NCI-H774 (cell line): Measurements from ENCODE around the gene GCGR.
A peak's percentile ranks its signal among the peaks of the same experiment; 100 is the strongest.
"Not testable (repeated sequence)": the region's sequence is repeated elsewhere in the genome, so short reads cannot be mapped to it uniquely, and the experiment has no call there.

Source experiments
- DNase-seq: peaks from one replicate; lab custom pipeline; 2025; lab: John Stamatoyannopoulos, UW

Gene GCGR

DNA sequence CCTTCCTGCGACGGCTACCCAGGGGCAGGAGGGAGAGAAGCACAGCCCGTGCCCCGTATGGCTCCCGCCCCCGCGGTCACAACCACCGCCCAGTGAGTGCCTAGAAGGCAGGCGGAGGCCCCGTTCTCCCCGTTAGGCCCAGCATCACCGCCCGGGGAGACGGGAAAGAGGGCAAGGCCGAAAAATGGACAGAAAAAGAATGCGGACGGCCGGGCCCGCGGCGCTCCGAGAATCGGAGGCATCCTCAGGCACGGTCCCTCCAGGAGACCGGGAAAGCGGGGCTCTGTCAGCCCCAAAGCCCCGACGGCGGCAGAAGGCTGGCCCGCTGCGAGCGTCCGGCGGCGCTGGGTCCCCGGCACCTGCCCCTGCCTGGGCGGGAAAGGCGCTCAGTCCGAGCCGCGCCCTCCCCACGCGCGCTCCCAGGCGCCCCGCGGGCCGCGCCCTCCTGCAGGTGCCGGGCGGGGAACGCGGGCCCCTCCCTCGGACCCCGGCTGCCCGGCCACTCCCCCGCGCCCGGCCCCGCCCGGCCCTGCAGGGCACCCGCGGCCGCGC, 28.7 kb downstream of the GCGR start:
- DNase-seq, result no peak

DNA sequence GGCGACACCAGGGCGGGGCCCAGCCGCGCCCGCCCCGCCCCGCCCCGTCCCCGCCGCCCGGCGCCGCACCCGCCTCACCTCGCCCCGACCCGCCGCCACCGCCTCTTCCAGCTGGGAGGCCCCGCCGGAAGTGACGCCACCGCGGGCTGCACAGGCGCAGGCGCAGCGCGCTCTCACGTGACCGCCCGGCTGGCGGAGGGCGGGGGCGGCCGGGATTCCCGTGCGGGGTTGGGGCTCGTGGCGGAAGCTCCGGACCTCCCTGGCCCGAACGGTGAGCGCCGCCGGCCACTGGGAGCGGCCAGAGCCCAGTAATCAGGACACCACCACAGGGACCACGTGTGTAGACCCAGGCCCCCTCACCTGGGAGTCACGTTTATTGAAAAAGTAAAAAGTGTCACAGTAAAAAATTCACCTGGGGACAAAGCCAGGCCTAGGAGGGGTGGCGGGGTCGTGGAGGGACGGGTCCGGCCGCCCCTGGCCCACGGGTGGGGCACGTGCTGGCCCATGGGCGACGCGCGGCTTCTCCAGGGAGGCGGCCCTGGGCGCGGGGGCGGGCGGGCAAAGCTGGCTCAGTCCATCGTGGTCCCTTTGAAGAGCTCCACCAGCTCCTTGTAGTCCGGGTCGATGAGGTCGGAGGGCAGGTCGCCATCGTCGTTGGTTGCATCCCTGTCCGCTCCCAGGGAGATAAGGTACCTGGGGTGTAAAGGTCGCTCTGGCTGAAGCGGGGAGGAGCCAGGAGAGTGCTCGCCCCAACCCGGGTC, 29.4 kb downstream of the GCGR start, which contains the start of gene MCRIP1:
TSS of gene MCRIP1 (minus strand) at position 132 of the 761 bp plus-strand sequence. CDS start 8,785 bp downstream, outside the sequence.
- peak; percentile 99 for DNase-seq

DNA sequence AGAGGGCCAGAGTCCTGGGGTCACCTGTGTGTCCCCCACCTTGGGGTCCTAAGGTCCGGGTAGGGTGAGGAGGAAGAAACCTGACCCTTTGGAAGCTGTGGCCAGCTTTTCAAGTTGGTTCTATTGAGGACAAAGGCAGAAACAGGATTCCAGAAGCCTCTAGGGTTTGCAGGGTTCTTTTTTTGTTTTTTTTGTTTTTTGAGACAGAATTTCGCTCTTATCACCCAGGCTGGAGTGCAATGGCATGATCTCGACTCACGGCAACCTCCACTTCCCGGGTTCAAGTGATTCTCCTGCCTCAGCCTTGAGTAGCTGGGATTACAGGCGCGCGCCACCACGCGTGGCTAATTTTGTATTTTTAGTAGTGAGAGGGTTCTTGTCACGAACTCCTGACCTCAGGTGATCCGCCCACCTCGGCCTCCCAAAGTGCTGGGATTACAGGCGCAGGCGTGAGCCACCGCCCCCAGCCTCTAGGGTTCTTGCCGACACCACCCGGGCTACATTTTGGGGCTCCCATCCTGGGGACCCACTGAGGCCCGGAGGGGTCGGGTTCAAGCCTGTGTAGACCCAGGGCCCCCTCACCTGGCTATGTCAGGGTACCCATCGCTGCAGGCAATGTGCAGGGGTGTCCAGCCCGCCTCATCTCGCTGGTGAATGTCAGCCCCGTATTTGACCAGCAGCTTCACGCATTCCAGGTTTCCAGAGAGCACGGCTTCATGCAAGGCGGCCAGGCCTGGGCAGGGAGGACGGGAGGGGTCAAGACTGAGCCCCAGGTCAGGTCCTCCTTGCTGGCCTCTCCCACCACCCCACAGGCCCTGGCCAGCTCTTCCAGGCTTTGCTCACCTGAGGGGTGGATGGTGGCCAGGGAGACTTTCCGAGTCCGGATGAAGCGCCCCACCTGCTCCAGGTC, 30.2 kb downstream of the GCGR start:
- DNase-seq, result no peak

DNA sequence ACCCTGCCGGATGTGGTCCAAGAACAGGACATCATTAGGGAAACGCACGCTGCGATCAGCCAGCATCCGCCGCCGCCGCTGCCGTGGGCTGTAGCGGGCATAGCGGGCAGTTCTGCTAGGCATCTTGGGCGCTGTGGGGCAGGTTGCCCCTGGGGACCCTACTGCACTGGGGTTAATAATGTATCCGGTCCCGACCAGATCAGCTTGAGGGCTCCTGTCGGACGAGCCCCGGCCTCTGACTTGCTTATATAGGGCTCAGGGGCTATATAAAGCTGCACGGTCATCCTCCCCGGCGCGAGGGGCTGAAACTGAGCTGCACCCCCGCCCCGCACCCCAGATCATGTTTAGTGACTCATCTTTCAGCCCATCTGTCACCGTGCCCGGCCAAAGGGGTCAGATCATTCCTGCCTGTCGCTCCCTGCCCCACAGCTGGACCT, 30.9 kb downstream of the GCGR start, which contains the start of gene PPP1R27:
TSS of gene PPP1R27 (minus strand) at position 220 of the 437 bp plus-strand sequence. CDS start at position 123, 97 bp downstream.
- no peak for DNase-seq

DNA sequence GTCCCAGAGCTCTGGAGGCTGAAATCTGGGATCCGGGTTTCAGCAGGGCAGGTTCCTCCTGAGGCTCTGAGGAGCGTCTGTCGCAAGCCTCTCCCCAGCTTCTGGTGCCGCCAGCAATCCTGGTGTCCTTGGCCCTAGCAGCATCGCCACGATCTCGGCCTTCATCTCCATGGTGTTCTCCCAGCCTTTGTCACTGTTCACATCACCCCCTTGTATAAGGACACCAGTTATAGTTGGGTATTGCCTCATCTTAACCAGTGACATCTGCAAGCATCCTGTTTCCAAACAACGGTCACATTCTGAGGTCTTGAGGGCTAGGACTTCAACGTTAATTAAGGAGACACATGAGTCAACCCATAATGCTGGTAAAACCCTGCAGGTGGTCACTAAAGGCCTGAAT, 33.7 kb downstream of the GCGR start:
- DNase-seq, result no peak

DNA sequence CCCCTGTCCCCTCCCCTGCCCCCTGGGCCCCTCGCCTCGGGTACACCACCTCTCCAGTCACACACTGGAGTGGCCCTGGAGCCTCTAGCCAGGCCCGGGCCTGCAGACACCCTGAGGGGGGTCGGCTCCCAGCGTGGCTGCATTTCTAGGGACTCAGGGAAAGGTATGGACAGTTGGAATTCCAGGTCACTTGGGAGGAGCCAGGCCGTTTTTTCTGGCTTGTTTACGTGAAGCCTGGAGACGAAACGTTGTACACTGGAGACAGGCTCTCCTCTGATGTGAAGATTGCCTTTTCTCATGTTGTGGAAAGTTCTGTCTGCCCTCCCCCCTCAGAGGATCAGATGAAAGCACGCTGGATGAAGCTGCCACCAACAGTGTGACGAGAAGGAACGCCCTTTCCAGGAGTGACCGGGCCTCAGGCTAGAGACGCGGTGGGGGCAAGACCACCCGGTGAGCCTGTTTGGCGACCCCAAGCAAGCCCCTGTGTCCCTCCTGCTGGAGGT, 34.9 kb downstream of the GCGR start:
- no peak for DNase-seq

DNA sequence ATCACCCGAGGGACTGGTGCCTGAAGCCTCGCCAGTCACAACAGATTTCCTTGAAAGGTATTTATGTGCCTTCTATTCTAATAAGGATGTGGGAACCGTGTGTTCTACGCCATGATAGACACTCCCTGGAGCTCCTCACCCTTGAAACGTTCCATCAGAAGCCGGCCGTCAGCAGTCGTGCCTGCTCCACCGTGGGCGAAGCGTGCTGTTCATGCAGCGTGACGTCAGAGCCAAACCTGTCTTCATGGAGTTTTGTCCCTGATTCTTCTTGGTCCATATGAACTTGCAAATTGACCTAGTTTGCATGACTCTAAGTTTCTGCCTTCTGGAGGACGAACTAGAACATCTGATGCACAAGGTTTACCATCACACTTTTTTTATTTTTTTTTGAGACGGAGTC, 35.4 kb downstream of the GCGR start:
- DNase-seq, result no peak

DNA sequence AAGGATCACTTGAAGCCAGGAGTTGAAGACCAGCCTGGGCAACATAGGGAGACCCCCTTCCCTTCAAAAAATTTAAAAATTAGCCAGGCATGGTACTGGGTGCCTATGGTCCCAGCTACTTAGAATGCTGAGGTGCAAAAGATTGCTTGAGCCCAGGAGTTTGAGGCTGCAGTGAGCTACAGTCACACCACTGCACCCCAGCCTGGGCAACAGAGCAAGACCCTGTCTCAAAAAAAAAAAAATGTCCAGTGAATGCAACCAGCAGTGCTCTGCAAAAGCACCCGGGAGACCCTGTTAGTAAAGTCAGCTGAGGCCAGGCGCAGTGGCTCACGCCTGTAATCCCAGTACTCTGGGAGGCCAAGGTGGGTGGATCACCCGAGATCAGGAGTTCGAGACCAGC, 36.1 kb downstream of the GCGR start:
- DNase-seq, result not testable (repeated sequence)

DNA sequence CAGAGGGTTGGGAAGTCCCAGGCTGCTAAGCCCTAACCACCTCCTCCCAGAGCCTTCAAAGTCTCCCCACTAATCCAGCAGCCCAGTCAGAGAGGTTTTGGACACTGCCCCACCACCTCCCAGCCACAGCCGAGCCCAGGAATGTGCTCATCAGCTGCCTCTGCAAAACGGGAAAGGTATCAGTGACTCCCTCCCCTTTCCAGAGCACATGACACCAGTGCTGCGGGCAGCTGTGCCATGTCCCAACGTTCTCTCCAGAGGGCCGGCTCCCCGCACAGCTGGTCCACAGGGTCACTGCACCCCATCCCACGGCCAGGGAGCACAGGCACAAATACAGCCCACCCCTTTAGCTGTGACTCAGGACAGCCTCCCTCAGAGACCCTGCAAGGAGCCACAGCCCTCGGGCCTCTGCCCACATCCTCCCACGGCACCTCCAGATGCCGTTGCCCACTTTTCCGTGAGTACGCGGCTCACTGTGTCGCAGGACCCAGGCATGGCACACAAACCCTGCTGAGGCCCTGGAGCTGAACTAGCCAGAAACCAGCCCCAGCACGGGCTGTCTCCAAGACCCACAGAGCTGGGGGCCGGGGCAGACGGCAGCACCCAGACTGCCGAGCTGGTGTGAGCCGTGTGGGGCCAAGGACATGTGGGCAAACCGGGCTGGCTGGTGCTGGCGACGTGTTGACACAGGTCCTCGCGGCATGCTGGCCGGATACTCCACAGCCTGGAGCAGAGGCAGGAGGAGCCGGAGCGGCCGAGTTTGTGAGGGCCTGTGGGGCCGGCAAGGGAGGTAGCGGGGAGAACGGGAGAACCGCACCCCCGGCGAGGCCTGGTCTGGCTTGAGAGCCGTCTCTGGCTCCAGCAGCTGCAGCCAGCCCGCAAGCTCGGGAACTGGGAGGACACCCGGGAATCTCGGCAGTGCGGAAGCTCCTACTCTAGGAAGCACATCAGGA, 37.2 kb downstream of the GCGR start:
- DNase-seq, result no peak

DNA sequence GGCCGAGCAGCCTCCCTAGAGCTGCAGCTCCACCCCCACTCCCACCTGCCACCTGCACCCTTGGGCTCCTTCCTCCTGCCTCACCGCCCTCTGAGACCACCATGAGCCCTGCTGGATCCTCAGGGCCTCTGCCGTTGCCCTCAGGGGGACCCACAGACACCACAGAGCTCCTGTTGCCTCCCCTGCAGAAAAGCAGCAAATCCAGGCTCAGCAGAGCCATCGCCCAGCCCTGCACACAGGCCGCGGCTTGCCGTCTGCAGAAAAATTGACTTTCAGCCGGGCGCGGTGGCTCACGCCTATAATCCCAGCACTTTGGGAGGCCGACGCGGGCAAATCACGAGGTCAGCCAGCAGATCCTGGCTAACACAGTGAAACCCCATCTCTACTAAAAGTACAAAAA, 37.9 kb downstream of the GCGR start:
- DNase-seq, result no peak

DNA sequence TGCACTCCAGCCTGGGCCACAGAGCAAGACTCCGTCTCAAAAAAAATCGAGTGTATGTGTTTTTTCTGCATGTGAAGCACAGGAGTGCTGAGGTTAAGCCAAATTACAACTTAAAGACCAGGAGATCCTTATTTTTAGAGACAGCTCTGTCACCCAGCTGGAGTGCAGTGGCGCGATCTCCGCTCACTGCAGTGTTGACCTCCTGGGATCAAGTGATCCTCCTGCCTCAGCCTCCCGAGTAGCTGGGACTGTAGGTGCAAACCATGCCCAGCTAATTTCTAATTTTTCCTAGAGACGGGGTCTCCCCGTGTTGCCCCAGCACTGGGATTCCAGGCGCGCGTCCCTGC, 38.4 kb downstream of the GCGR start:
- no peak for DNase-seq

DNA sequence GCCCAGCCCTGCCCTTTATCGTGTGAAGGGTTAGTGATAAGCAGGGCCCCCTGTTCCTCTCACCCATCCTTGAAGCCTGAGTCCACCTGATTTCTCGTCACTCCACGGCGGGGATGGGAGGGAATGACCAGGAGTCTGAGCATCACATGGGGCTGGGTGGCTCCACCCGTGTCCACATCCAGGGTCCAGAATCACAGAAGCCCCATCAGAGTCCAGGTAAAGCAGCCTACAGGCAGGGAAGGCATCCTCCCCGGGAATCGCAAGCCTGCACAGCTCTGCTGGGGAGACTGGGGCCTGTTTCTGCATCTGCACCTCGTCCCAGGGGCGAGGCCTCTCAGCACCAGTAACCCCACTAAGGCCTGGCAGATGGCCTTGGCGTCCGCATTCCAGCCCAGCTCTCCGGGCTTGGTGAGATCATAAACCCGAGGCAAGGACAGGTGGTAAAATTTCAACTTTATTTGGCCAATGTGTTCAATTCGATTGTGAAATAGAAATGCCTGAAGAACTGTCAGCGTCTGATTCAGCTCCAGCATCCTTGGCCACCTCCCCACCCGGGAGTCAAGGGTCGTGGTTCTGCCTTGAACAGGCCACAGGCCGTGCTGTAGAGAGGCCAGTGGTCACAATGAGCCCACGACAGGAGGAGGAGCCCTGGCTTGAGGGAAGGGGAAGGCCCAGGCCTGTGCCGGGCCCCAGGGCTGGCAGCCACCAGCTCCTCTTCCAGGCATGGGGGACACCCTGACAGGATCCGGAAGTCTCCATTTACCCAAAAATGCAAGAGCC, 39.0 kb downstream of the GCGR start:
- no peak for DNase-seq

DNA sequence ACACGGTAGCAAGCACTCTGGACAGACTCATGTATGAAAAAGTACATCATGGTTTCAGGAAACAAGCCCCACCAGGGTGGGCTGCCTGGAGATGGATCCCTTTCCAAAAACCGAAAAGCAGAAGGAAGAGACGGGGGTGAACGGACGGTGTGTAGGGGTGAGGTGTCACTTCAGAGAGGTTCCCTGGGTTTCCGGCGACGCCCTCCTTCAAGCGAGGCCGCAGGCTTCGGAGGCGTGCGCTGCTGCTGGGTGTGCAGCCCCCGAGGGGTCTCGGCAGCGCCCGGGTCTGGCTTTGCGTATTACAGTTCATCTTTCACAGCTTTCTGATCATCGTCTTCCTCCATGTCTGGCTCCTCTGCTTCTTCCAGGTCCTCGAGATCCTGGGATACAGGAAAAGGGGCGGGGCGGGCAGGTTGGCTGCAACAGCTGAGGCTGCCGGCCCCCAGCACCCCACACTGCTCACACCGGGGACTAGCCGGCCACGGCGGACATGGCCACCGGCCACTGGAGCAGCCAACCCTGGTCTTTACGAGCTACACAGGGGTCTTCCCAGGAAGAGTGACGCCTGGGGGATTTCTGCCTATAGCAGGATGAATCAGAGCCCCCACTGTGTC, 39.9 kb downstream of the GCGR start:
- no peak for DNase-seq

DNA sequence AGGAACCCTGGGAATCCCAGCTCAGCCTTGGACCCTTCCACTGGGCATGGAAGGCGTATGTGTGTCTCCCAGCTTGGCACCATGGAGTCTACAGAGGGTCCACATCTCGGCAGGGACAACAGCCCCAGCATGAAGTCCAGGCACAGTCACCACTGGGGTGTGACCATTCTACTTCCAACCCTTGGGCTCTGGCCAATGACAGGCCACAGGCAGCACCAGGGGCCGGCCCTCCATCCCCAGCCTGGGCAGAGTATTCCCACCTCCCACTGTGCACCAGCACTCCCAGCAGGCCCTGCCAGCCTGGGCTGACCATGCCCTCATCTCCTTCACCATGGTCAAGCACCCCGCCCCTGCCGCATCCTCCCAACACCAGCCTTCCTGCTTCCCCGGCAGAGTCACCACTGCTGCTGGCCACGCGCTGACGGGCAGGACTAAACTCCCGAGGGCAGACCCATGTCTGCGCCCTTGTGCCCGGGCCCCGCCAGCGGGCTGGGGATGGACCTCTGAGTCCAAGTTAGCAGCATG, 40.4 kb downstream of the GCGR start:
- DNase-seq, result no peak

DNA sequence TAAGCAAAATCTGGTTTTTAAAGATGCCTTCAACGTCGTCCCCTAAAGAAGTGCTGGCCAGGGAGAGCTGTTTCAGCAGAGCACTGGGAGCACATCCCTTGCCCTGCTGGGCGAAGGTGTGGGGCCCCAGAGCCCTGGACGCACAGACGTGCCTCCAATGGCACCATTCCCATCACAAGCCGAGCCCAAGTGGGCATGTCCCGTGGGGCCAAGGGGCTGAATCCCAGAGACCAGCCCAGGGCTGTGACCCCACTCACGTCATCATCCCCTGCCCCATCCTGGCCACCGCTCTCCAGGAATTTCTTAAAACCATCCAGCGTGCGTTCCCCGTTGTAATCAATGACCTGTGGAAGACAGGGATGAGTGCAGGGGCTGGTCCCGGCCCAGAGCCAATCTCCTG, 40.9 kb downstream of the GCGR start:
- DNase-seq, result no peak

DNA sequence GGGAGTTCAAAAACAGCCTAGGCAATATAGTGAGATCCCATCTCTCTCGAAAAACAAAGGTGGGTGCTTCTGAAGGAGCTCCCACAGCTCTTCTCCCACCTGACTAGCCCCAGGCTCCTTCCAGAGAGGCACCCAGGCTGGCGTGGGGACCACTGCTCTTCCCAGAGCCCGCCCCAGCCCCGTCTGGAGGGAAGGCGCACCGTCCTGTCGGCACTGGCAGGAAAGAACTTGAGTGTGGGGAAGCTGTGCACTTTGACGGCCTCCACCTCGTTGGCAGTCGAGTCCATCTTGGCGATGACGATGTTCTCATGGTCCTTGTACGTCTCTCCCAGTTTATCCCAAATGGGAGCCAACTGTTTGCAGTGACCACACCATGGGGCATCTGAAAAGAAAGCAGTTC, 41.4 kb downstream of the GCGR start:
- DNase-seq, result no peak

DNA sequence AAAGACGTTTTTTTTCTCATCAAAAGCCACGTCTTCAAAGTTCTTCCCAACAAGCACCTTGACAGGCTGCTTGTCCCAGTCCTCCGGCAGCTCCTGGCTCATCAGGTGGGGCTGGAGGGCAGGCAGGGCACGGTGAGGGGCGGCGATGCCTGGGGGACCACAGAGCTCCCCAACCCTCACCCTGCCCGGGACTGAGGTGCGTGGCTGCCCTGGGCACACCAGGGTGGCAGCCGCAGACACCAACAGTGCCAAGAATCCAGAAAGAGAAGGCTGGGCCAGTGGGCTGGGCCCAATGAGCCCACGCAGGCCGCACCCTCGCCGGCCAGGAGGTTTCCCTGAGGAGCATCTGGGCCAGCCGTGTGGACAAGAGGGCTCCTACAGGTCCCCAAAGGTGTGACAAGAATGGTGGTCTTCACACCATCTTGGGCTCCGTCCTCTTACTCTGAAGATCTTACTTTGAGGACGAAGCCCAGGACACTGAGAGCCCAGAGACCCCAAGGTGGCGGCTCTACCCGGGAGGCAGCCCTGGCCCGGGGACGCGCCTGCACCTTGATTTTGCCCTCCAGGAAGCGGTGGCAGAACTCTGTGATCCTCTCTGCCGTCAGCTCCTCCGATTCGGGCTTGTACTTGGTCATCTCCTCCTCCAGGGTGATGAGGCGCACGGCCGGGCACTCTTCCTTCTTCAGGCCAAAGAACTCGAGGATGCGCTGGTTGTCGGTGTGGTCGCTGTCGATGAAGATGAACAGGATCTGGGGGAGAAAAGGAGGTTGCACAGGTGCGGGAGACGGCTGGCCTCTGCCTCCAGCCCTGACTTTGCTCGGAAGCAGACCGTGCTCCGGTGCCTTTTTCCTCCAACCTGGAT, 42.2 kb downstream of the GCGR start:
- no peak for DNase-seq

DNA sequence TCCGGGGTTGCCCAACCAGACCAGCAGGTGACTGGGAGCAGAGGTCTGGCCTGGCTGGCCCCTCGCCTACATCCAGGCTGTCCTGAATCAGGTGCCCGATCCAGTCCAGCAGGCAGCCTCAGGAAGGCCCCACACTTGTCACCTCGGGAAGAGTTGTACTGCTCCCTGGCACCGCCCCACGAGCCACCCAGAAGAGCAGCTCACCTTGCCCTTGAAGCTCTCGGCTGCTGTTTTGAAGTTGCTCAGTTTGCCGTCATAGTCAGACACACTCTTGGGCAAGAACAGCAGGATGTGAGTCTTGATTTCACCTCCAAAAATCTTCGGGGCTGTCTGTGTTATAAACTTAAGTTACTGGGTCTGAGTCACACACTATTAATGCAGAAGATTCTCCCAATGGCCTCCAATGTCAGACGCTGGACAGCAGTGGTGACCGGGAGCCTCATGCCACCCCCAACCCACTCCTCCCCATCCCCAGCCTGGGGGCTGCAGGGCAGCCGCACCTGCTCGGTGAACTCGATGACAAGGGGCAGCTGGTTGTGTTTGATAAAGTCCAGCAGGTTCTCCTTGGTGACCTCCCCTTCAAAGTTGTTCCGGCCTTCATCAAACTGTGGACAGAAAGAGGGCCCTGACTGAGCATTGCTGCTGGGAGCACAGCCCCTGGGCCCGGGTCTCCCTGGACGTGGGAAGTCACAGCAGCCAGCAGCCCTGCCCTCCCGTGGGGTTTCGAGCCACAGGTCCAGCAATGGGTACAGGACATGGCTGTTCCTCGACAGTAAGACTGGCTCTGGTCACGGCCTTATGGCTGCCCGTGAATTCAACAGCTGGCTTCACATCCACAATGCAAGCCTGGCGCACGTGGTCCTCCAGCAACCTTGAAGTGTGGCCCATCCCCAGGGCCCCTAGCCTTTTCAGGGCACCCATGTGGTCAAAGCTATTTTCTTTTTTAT, 43.1 kb downstream of the GCGR start:
- no peak for DNase-seq
